ACC112 (cell line): ENCODE data around the gene PRRT1B.

Experiments
- H2AFZ ChIP-seq: fragments of 200-600 bp; sonication (generic); one replicate; pipeline ENCODE4 v1.6.0; 2017; ENCODE audit warnings: antibody characterized with exemption, low read length; ENCODE audit not compliant: unreplicated experiment
- H3K27ac ChIP-seq: fragments of 200-600 bp; sonication (generic); 2 replicates; pipeline ENCODE4 v1.5.1; 2014; ENCODE audit warnings: low read depth, mild to moderate bottlenecking, antibody characterized with exemption, low read length, moderate library complexity
- H3K27me3 ChIP-seq: fragments of 200-600 bp; sonication (generic); 2 replicates; pipeline ENCODE4 v1.6.1; 2014; ENCODE audit warnings: mild to moderate bottlenecking, antibody characterized with exemption, low read length, moderate library complexity, mixed read lengths; ENCODE audit not compliant: insufficient read depth
- H3K36me3 ChIP-seq: fragments of 200-600 bp; sonication (generic); 2 replicates; pipeline ENCODE4 v1.6.1; 2016; ENCODE audit warnings: mild to moderate bottlenecking, antibody characterized with exemption, low read length, moderate library complexity, mixed read lengths; ENCODE audit not compliant: insufficient read depth
- H3K4me1 ChIP-seq: fragments of 200-600 bp; sonication (generic); one replicate; pipeline ENCODE4 v1.6.1; 2016; ENCODE audit warnings: low read length, mixed read lengths; ENCODE audit not compliant: insufficient read depth, unreplicated experiment, control insufficient read depth
- H3K4me3 ChIP-seq: fragments of 200-600 bp; sonication (generic); 2 replicates; pipeline ENCODE4 v1.5.1; 2014; ENCODE audit warnings: mild to moderate bottlenecking, low read depth, low read length
- H3K79me2 ChIP-seq: fragments of 200-600 bp; sonication (generic); one replicate; pipeline ENCODE4 v1.6.0; 2016; ENCODE audit warnings: low read length; ENCODE audit not compliant: control insufficient read depth, unreplicated experiment, insufficient read depth

The PRRT1B gene

GRCh38 chr9:131574730-131575640 is 29.7 kb downstream of the PRRT1B start:
- H3K79me2 ChIP-seq, result no peaks in the 10 kb centered on the region
- no peak overlapping the region for H3K4me3 ChIP-seq
- H2AFZ ChIP-seq, result no peak overlapping the region
- H3K27me3 ChIP-seq, result no peaks in the 10 kb centered on the region
- H3K36me3 ChIP-seq, result no peaks in the 10 kb centered on the region
- no peak overlapping the region for H3K27ac ChIP-seq
- H3K4me1 ChIP-seq, result no peaks in the 10 kb centered on the region

- H3K27me3 ChIP-seq, result no peaks in the 10 kb centered on the region
- H3K27ac ChIP-seq, result no peak overlapping the region
- no peak overlapping the region for H2AFZ ChIP-seq
- H3K4me3 ChIP-seq, result no peak overlapping the region
- no peaks in the 10 kb centered on the region for H3K36me3 ChIP-seq
- H3K79me2 ChIP-seq, result no peaks in the 10 kb centered on the region
- H3K4me1 ChIP-seq, result no peaks in the 10 kb centered on the region
These were observed 30.9 kb downstream of the PRRT1B start for GRCh38 chr9:131575946-131576853.

GRCh38 chr9:131577005-131578000 is 32.0 kb downstream of the PRRT1B start:
- Histone ChIP-seq H3K4me3 (no peak overlapping the region), H3K27me3 (no peaks in the 10 kb centered on the region), H3K27ac (no peak overlapping the region), H3K79me2 (no peaks in the 10 kb centered on the region), H3K4me1 (no peaks in the 10 kb centered on the region), H3K36me3 (no peaks in the 10 kb centered on the region), H2AFZ (no peak overlapping the region)

GRCh38 chr9:131578021-131578420 is 32.7 kb downstream of the PRRT1B start:
- H3K36me3 ChIP-seq, result no peaks in the 10 kb centered on the region
- H3K27me3 ChIP-seq, result no peaks in the 10 kb centered on the region
- no peak overlapping the region for H3K27ac ChIP-seq
- no peaks in the 10 kb centered on the region for H3K4me1 ChIP-seq
- no peak overlapping the region for H3K4me3 ChIP-seq
- H3K79me2 ChIP-seq, result no peaks in the 10 kb centered on the region
- H2AFZ ChIP-seq, result no peak overlapping the region

GRCh38 chr9:131578731-131579504 is 33.6 kb downstream of the PRRT1B start:
- Histone ChIP-seq H3K4me3 (no peak overlapping the region), H3K27ac (no peak overlapping the region), H2AFZ (no peak overlapping the region), H3K79me2 (no peaks in the 10 kb centered on the region), H3K27me3 (no peaks in the 10 kb centered on the region), H3K4me1 (no peaks in the 10 kb centered on the region), H3K36me3 (no peaks in the 10 kb centered on the region)

- no peak overlapping the region for H2AFZ ChIP-seq
- H3K27me3 ChIP-seq, result no peaks in the 10 kb centered on the region
- H3K4me3 ChIP-seq, result no peak overlapping the region
- H3K79me2 ChIP-seq, result no peaks in the 10 kb centered on the region
- no peaks in the 10 kb centered on the region for H3K4me1 ChIP-seq
- no peak overlapping the region for H3K27ac ChIP-seq
- H3K36me3 ChIP-seq, result no peaks in the 10 kb centered on the region
These were observed 34.5 kb downstream of the PRRT1B start for GRCh38 chr9:131579789-131580211.

GRCh38 chr9:131580358-131580757 is 35.0 kb downstream of the PRRT1B start:
- H3K79me2 ChIP-seq, result no peaks in the 10 kb centered on the region
- no peaks in the 10 kb centered on the region for H3K36me3 ChIP-seq
- no peak overlapping the region for H2AFZ ChIP-seq
- H3K4me1 ChIP-seq, result no peaks in the 10 kb centered on the region
- no peaks in the 10 kb centered on the region for H3K27me3 ChIP-seq
- H3K27ac ChIP-seq, result no peak overlapping the region
- H3K4me3 ChIP-seq, result no peak overlapping the region

- Histone ChIP-seq H3K4me1 (no peaks in the 10 kb centered on the region), H3K36me3 (no peaks in the 10 kb centered on the region), H3K27ac (no peak overlapping the region), H2AFZ (no peak overlapping the region), H3K4me3 (no peak overlapping the region), H3K27me3 (no peaks in the 10 kb centered on the region), H3K79me2 (no peaks in the 10 kb centered on the region)
These were observed 36.7 kb downstream of the PRRT1B start for GRCh38 chr9:131582056-131582455.

GRCh38 chr9:131582466-131583336 is 37.4 kb downstream of the PRRT1B start:
- Histone ChIP-seq H3K36me3 (no peaks in the 10 kb centered on the region), H3K27me3 (no peaks in the 10 kb centered on the region), H3K4me1 (no peaks in the 10 kb centered on the region), H3K79me2 (no peaks in the 10 kb centered on the region), H3K4me3 (no peak overlapping the region), H3K27ac (no peak overlapping the region), H2AFZ (no peak overlapping the region)
